HUES6 (cell line): ENCODE results near the gene USP34.

ENCODE experiments used
- H3K27ac ChIP-seq: 2 replicates; pipeline ENCODE4 v1.7.0; 2013; ENCODE audit warnings: low read depth, mild to moderate bottlenecking, low read length, inconsistent platforms
- H3K27me3 ChIP-seq: 2 replicates; pipeline ENCODE4 v1.6.1; 2013; ENCODE audit warnings: low read length; ENCODE audit not compliant: control insufficient read depth, insufficient read depth
- H3K36me3 ChIP-seq: 2 replicates; pipeline ENCODE4 v1.6.1; 2013; ENCODE audit warnings: low read length; ENCODE audit not compliant: control insufficient read depth, insufficient read depth
- H3K4me1 ChIP-seq: 2 replicates; pipeline ENCODE4 v1.6.1; 2013; ENCODE audit warnings: low read length; ENCODE audit not compliant: control insufficient read depth, insufficient read depth
- H3K4me3 ChIP-seq: 2 replicates; pipeline ENCODE4 v1.5.1; 2013; ENCODE audit warnings: low read depth, low read length
- H3K9ac ChIP-seq: one replicate; pipeline ENCODE4 v1.6.1; 2013; ENCODE audit warnings: mild to moderate bottlenecking, low read length
- H3K9me3 ChIP-seq: 2 replicates; pipeline ENCODE4 v1.6.1; 2013; ENCODE audit warnings: low read depth, low read length; ENCODE audit not compliant: control insufficient read depth, insufficient read depth

The USP34 gene

DNA sequence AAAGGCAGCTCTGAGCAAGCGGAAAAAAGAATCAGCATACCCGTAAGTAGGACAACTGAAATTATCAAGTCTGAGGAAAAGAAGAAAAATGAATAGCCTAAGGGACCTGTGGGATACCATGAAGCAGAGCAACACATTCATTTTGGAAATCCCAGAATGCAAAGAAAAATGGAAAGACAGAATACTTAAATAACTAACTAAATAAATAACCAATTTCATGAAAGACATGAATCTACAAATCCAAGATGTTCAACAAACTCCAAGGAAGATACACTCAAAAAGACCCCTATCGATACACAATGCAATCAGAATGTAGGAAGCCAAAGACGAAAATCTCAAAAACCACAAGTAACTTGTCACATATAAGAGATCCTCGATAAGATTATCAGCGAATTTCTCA, 117.0 kb downstream of the USP34 start:
- Histone ChIP-seq H3K36me3 (peaks cover 26% of the 10 kb centered on the region), H3K27me3 (no peaks in the 10 kb centered on the region), H3K9ac (no peak overlapping the region), H3K4me1 (peaks cover 5% of the 10 kb centered on the region; the same call in 1 of the 2 replicates), H3K4me3 (no peak overlapping the region), H3K9me3 (peaks cover 15% of the 10 kb centered on the region), H3K27ac (no peak overlapping the region)

DNA sequence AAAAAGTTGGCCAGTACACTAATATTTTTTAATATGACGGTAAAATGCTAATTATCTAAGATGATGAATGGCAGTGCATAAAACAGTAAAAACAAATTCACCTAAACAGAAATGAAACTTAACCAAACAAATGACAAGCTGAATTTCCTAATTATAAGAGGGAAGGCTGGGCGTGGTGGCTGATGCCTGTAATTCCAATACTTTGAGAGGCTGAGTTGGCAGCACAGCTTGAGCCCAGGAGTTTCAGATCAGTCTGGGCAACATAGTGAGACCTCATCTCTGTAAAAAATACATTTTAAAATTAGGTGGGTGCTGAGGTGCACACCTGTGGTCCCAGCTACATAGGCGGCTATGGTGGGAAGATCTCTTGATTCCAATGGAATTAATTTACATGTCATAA, 120.1 kb downstream of the USP34 start:
- Histone ChIP-seq H3K9ac (no peak overlapping the region), H3K27ac (no peak overlapping the region), H3K9me3 (peaks cover 15% of the 10 kb centered on the region), H3K36me3 (peaks cover 53% of the 10 kb centered on the region), H3K4me1 (peaks cover 5% of the 10 kb centered on the region; the same call in 1 of the 2 replicates), H3K27me3 (no peaks in the 10 kb centered on the region), H3K4me3 (no peak overlapping the region)

DNA sequence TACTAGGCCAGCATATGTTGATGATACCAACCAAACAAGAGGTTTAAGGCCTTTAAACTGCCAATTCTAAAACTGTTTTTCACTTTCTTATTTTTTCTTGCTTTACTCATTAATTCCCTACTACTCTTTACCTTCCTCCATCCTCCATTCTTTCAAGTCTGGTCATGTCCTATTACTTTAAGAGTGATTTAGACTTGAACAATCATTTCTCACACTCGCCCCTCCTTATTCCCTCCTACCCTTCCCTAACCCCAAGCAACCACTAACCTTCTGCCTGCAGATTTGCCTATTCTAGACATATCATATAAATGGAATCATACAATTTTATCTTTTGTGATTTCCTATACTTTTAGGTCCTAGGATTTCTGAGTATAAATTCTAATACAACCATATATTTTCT, 127.7 kb downstream of the USP34 start:
- no peaks in the 10 kb centered on the region for H3K27me3 ChIP-seq
- peaks cover 78% of the 10 kb centered on the region for H3K36me3 ChIP-seq
- no peaks in the 10 kb centered on the region for H3K9me3 ChIP-seq
- no peak overlapping the region for H3K27ac ChIP-seq
- no peak overlapping the region for H3K9ac ChIP-seq
- H3K4me1 ChIP-seq = no peaks in the 10 kb centered on the region
- no peak overlapping the region for H3K4me3 ChIP-seq

DNA sequence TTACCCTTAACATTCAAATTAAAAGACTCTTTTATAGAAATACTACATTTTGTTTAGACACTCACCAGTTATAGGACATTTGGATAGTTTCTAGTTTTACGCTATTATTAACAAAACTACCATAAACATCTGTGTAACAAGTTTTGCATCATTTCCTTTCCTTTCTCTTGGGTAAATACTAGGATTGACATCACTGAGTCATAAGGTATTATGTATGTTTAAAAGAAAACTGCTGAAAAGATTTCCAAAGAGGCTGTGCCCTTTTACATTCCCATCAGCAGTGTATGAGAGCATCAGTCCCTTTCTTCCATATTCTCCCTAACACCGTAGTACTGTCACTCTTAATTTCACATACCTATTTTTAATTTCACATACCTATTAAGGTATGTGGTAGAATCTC, 130.6 kb downstream of the USP34 start:
- no peaks in the 10 kb centered on the region for H3K9me3 ChIP-seq
- no peaks in the 10 kb centered on the region; the same call in 1 of the 2 replicates for H3K4me1 ChIP-seq
- no peak overlapping the region for H3K27ac ChIP-seq
- no peak overlapping the region for H3K4me3 ChIP-seq
- H3K36me3 ChIP-seq = peaks cover 75% of the 10 kb centered on the region
- no peak overlapping the region for H3K9ac ChIP-seq
- H3K27me3 ChIP-seq = no peaks in the 10 kb centered on the region

DNA sequence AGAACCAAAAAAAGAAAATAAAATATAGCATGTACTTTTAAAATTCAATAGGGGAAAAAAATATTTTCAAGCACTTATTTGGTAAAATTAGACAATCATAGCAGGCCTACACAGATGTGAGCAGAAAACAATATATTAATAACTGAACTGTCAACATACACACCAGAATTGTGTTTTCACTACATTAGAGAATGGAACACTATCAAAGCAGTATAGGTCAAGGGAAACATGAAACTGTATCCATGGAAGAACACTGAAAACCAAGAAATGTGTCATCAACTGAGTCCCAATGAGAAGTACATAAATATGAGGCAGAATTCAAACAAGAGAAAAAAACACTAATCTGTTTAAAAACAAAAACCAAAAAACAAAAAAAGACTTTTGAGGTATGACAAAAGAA, 132.4 kb downstream of the USP34 start:
- Histone ChIP-seq H3K36me3 (peaks cover 60% of the 10 kb centered on the region), H3K27ac (no peak overlapping the region)

DNA sequence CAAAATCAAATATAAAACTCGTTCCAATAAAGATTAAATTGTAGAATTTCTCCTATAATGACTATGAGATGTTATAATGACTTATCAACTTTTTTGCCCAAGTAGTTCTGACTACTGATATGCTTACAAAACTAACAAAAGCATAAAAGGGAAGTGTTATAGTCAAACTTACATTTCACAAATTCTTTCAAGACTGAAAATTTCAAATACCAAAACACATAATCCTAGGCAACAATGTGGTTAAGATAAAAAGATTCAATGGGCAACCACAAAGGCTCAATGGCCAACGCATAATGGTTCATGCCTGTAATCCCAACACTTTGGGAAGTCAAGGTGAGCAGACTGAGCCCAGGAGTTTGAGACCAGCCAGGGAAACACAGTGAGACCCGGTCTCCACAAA, 135.7 kb downstream of the USP34 start:
- no peak overlapping the region for H3K9ac ChIP-seq
- H3K36me3 ChIP-seq = peaks cover 64% of the 10 kb centered on the region
- no peak overlapping the region for H3K4me3 ChIP-seq
- no peak overlapping the region for H3K27ac ChIP-seq
- no peaks in the 10 kb centered on the region; the same call in 1 of the 2 replicates for H3K4me1 ChIP-seq
- no peaks in the 10 kb centered on the region for H3K27me3 ChIP-seq
- no peaks in the 10 kb centered on the region for H3K9me3 ChIP-seq

More for the DNA sequence above, 132.4 kb downstream of the USP34 start:
- H3K4me3 ChIP-seq = no peak overlapping the region
- H3K9ac ChIP-seq = no peak overlapping the region
- H3K9me3 ChIP-seq = no peaks in the 10 kb centered on the region
- H3K4me1 ChIP-seq = no peaks in the 10 kb centered on the region; the same call in 1 of the 2 replicates
- H3K27me3 ChIP-seq = no peaks in the 10 kb centered on the region

DNA sequence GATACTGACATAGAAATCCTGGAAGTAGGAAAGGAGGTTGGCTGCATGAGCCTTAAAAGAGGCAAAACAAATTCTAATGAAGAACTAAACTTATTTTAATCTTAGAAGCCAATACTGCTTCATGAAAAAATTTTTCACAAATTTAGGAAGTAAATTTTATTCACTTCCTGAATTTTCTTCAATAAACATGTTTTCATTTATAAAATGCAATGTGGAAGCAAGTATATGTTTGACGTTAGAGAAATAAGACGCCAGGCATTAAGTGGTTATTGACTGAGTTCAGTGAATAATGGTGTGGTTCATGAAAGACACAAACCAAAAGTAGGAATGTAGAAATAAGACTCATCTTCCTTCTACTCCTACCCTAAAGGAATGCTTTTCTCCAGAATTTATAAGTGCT, 136.4 kb downstream of the USP34 start:
- Histone ChIP-seq H3K9me3 (no peaks in the 10 kb centered on the region), H3K36me3 (peaks cover 67% of the 10 kb centered on the region), H3K27ac (no peak overlapping the region), H3K9ac (no peak overlapping the region), H3K4me1 (no peaks in the 10 kb centered on the region; the same call in 1 of the 2 replicates), H3K27me3 (no peaks in the 10 kb centered on the region), H3K4me3 (no peak overlapping the region)

DNA sequence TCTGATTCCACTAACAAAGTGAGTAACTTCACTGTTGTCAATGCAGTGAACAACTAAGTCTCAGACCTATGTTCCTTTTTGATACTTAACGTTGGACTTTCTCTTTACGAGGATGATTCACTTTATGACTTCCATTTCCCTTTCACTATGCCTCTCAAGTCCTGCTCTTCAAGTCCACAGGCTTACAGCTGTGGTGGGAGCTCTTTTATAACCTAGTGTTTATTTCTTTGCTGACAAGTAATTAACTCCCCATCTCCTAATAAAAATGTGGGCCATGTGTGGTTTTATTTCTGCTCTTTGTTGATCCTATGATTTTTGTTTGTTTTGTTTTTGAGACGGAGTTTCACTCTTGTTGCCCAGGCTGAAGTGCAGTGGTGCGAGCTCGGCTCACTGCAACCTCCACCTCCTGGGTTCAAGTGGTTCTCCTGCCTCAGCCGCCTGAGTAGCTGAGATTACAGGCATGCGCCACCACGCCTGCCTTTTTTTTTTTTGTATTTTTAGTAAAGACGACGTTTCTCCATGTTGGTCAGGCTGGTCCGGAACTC, 142.1 kb downstream of the USP34 start:
- Histone ChIP-seq H3K4me1 (peaks cover 10% of the 10 kb centered on the region), H3K9ac (no peak overlapping the region), H3K4me3 (no peak overlapping the region), H3K36me3 (peaks cover 58% of the 10 kb centered on the region), H3K27me3 (no peaks in the 10 kb centered on the region), H3K27ac (no peak overlapping the region), H3K9me3 (no peaks in the 10 kb centered on the region)

DNA sequence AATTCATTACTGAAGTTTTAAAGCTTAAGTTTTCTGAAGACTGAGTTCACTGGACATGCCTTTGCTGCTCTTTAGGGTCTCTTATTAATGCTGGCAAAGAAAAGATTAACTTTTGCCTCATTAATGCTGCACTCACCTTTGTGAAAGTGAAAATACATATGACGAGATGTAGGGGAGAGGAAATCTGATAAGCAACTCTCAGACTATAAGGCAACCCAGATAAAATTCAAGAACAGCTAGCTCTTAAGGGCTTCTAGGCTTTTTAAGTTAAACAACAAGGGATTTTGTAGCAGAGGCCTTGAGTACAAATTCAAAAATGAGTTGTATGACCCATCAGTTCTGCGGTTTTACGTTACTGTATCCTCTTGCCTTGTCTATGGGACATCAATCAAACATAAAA, 143.7 kb downstream of the USP34 start:
- H3K27ac ChIP-seq = no peak overlapping the region
- peaks cover 55% of the 10 kb centered on the region for H3K36me3 ChIP-seq

DNA sequence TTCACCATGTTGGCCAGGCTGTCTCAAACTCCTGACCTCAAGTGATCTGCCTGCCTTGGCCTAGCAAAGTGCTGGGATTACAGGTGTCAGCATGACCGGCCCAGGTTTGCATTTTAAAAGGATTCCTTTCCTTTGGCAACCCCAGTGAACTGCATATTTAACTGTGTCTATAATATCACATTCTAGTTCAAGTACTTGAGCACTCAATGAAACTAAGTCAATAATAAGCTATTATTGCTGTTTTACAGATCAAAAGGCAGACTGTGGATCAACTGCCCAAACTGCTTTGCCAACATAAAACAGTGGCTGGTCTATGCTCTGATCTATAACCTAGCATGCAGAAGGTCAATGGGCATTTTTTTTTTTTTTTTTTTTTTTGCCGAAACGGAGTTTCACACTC, 144.5 kb downstream of the USP34 start:
- Histone ChIP-seq H3K27me3 (no peaks in the 10 kb centered on the region), H3K27ac (no peak overlapping the region), H3K4me3 (no peak overlapping the region), H3K9ac (no peak overlapping the region), H3K9me3 (no peaks in the 10 kb centered on the region), H3K4me1 (peaks cover 10% of the 10 kb centered on the region), H3K36me3 (peaks cover 52% of the 10 kb centered on the region)

More for the DNA sequence above, 143.7 kb downstream of the USP34 start:
- no peak overlapping the region for H3K9ac ChIP-seq
- no peak overlapping the region for H3K4me3 ChIP-seq
- H3K4me1 ChIP-seq = peaks cover 10% of the 10 kb centered on the region
- H3K9me3 ChIP-seq = no peaks in the 10 kb centered on the region
- no peaks in the 10 kb centered on the region for H3K27me3 ChIP-seq

DNA sequence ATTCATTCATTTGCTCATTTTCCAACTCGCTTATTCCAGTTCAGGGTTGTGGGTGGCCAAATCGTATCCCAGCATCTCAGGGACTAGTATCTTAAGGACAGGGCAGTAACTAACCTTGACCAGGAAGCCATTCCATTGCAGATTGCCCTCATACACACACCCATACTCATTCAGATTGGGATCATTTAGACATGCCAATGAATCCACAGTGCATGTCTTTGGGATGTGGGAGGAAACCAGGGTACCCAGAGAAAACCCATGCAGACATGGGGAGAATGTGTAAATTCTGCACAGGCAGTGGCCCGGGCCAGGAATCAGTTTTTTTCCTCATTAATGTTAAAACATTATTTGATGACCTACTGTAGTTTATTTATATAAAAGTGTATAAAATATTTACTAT, 150.7 kb downstream of the USP34 start:
- H3K27me3 ChIP-seq = no peaks in the 10 kb centered on the region
- H3K4me1 ChIP-seq = no peaks in the 10 kb centered on the region
- H3K9me3 ChIP-seq = no peaks in the 10 kb centered on the region
- no peak overlapping the region for H3K9ac ChIP-seq
- peaks cover 39% of the 10 kb centered on the region for H3K36me3 ChIP-seq
- no peak overlapping the region for H3K27ac ChIP-seq
- H3K4me3 ChIP-seq = no peak overlapping the region

DNA sequence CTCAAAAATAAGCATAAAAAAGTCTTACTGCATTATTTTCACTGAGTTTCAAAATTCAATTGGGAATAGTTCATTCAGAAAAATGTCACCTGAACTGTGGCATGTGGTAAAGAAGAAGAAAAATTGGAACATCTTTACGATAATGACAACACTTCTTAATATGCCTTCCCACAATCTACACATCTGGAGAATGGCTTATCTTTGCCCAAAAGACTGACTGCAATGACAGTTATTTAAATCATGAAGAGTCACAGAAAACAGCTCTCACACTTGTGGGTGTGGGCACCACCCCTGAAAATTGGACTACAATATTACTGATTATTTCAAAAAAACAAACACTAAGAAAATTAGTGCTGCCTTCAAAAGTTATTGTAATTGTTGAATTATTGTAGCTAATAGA, 152.3 kb downstream of the USP34 start:
- H3K27ac ChIP-seq = no peak overlapping the region
- no peaks in the 10 kb centered on the region for H3K9me3 ChIP-seq
- H3K4me3 ChIP-seq = no peak overlapping the region
- no peaks in the 10 kb centered on the region for H3K27me3 ChIP-seq
- H3K36me3 ChIP-seq = peaks cover 41% of the 10 kb centered on the region
- H3K9ac ChIP-seq = no peak overlapping the region
- no peaks in the 10 kb centered on the region for H3K4me1 ChIP-seq
